GM21515 (cell line): Measurements from ENCODE around the gene AKR1E2.

ENCODE experiments used
- ATAC-seq: cut with Tn5 transposase; IDR thresholded peaks from one replicate; pipeline ENCODE4 v1.9.1; 2021; ENCODE audit not compliant: unreplicated experiment

AKR1E2 gene

DNA sequence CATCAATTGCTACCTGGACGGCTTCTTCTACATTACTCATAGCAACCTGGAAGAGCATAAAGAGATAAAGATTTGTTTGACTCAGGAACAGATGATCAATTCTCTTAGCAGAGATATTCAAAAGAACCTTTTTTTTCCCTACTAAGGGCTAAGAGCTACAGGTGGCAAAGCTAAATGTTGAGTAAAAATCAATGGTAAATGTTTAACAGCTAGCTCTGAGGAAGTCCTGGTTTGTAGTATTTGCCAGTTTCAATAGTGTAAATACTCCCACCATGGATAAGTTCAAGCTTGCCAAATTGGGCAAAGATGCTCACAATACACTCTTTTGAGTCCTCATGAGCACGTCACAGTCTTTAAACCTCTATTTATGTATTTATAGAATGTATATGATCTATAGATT, 64.0 kb downstream of the AKR1E2 start:
- ATAC-seq = no peak

DNA sequence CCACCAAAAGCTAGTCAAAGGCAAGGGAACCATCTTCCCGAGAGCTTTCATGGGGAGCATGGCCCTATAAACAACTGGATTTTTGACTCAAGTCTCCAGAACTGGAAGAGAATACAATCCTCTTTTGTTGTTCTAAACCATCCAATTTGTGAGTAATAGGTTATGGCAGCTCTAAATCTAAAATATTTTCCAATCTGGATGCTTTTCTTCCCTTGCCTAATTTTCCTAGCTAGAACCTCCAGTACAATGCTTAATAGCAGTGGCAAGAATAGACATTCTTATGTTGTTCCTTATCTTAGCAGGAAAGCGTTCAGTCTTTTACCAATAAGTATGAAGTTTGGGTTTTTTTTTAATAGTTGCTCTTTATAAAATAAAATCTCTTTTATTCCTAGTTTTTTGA, 66.7 kb downstream of the AKR1E2 start:
- ATAC-seq = no peak

DNA sequence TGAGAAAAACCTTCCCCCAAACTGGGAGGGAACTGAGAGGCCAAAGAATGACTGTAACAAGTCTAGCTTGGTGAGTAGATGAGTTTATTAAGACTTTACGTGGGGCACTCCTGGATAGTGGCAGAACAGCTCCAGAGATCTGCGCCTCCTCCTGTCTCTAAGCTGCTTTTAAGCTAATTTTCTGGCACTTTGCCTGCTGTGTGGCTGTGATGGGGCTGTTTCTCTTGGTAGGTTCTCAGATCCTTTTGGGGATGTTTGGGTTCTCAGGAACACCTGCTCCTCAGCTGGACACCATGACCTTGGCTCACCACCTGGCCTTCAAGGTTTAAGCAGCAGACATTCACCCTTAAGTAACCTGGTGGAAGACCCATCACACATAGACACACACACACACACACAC, 68.3 kb downstream of the AKR1E2 start:
- no peak for ATAC-seq
